GM18858 (cell line): Measurements from ENCODE around the gene INPP4A.
A peak's percentile ranks its signal among the peaks of the same experiment; 100 is the strongest.

Experiments used
- ATAC-seq: cut with Tn5 transposase; IDR thresholded peaks from one replicate; pipeline ENCODE4 v1.9.1; 2021; ENCODE audit not compliant: unreplicated experiment

The INPP4A gene

DNA sequence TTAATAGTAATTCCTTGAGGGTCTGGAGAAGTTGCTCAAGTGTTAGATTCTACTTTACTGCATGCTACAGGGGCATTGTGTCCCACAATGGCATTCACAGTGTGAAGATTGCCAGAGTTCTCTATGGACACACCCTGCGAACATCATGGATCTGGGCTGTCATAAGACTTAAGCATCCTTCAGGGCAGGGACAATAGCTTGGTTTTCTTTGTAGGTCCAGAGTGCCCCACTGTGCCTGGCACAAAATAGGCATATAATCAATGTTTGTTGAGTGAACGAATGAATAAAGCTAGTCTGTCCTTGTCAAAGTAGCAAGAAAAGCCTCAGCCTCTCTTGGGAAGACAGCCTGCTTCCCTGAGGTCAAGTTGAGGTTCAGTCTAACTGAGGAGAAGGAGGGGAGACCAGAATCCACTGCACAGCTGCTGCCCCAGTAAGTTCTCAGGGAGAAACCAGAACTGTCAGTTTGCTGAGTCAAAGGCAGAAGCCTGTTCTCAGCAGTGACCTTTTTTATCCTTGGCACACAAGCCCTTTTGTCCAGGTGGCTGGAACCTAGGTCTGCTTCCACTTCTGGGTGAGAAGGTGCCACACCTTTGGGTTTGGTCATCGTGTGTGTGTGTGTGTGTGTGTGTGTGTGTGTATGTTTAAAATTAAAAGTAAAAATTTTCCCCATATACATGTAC, 15.0 kb downstream of the INPP4A start:
- no peak for ATAC-seq

DNA sequence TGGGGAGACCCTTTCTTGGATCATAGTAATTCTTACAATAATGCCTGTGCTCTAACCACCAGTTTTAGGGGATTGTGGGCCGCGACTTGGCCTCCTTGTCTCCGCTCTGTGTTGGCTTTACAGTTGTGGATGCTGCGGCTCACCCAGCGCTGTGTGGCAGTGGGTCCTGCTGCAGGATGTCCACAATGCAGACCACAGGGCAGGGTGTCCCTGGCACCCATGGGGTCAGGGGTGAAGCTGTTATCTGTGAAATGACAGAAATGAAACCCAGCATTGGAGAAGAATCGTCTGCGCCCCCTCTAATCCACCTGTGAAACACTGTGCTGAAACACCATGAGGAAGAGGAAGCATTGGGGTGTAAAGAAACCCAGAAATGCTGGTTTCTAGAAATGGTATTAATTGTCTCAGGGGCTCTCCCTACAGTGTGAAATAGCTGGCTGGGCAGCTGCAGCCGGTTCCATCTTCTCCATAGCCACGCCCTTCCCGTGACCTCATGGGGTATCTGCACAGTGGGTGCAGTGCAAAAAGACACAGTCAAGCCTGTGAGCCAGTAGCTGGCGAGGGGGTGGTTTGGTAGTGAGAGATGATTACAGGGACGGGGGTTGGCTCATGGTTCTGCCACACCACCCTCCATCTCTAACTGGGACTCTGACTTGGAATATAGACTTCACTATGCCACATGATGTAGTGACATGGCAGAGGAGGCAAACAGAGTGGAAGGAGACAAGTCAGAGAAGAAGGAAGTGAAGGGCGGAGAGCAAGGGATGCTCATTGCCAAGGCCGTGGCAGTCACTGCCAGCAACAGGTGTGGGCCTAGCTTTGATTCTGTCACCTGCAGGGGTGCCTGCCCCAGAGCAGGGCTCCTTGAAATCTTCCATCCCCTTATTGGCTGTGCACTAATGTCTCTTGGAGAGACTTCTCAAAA, 16.2 kb downstream of the INPP4A start:
- peak; percentile 56 for ATAC-seq

DNA sequence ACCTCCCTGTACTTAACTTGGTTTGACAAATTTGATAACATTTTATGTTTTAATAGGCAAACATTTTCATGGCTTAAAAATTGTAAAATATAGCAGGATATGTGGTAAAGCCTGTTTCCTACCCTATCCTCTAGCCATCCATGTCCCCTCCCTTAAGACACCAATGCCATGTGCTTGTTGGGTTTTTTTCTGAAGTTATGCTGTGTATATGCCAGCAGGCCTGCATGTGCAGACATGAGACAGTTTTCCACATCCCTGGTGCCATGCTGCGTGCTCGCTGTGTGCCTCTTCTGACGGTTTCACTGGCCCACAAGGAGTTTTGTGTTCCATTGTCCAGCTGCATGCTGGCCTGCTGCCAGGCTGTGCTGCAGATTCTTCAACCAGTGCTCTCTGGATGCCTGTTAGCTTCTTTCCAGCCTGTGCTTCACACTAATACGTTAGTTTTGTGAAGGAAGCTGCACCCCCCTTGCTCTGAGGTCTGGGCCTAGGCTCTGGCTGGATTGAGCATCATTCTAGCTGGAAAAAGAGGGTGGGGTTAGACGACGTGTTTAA, 16.9 kb downstream of the INPP4A start:
- no peak for ATAC-seq

DNA sequence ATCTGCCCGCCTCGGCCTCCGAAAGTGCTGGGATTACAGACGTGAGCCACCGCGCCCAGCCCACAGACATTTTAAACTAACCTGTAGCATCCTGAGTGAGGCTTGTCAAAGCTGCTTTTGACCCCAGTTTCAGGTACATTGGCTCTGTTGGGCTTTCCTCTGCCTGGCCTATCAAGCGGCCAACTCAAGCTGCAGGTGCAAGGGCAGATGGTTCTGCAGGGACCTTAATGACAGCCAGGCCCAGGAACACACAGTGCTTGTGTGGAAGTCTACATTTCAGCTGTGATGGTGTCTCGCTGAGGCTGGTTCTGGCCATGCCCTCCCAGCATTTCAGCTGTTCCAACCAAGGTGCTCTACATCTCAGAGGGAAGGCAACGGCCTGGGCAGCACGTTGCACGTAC, 18.4 kb downstream of the INPP4A start:
- ATAC-seq, result no peak

DNA sequence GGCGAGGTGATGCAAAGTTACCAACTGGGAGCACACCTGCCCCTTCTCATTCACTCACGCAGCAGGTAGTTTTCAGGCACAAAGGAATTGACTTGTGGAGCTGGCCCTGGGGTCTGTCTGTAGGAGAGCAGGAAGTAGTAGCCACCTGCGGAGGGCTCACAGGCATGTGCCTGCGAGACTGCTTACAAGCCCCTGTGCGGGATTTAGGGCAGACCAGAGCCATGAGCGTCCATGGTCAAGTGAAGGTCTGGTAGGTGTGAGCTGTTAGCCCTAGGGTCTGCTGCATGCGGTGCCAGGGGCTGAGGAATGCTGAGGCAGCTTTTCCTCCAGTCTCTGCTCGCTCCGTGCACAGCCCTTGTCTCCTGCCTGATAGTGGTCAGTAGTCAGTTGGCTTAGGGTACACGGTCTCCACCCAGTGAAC, 18.9 kb downstream of the INPP4A start:
- ATAC-seq, result no peak

DNA sequence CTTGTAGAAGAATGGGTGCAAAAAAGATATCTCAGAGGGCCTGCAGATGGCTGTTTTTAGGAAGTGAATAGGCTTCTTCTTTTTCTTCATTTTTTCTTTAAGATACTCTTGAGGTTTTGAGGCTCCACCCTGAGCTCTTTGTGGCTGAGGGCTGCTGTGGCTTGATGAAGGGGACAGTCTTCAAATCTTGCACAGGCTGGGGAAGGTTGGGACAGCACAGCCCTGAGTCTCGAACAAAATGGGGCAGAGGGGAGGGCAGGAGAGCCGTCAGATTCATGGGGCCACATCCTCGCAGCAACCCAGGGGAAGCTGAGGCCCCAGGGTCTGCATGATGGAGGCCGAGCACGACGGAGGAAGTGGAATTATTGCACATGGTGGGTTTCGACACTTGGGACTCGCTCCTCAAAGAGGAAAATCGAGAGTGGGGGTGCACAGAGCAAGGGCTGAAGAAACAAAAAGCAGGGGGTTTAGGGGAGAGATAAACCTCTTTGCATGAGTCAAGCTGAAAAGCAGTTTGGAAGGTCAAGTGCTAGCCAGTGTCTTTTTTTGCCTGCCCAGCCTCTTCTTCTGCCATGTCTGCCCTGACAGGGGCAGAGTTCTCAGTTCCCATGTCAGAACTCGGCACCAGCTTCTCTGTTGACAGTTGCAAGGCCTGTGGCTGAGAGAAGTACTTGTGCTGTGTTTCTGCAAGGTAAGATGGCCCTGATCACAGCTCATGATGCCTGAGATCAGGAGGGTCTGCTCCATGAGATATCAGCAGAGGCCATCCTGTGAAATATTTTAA, 19.5 kb downstream of the INPP4A start:
- no peak for ATAC-seq

DNA sequence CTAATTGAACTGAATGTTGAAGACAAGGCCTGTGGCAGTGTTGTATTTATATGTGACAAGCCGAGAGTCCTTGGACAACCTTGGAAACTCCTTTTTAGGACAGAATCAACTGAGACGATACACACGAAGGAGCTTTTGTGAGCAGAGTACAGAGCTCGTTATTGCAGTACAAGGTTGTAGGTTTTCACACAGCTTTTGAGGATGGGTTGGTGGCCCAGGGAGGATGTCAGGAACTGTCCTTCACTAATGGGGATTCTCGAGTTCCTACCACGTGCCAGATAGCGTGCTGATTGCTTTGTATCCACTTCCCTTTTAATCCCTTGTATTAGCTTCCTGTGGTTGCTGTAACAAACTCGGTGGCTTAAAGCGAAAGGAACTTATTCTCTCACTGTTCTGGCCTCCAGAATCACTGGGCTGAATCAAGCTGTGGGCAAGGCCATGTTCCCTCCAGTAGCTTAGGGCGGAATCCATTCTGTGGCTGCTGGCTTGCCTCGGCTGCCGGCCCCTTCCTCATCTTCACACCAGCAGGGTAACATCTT, 20.2 kb downstream of the INPP4A start:
- peak; percentile 38 for ATAC-seq

DNA sequence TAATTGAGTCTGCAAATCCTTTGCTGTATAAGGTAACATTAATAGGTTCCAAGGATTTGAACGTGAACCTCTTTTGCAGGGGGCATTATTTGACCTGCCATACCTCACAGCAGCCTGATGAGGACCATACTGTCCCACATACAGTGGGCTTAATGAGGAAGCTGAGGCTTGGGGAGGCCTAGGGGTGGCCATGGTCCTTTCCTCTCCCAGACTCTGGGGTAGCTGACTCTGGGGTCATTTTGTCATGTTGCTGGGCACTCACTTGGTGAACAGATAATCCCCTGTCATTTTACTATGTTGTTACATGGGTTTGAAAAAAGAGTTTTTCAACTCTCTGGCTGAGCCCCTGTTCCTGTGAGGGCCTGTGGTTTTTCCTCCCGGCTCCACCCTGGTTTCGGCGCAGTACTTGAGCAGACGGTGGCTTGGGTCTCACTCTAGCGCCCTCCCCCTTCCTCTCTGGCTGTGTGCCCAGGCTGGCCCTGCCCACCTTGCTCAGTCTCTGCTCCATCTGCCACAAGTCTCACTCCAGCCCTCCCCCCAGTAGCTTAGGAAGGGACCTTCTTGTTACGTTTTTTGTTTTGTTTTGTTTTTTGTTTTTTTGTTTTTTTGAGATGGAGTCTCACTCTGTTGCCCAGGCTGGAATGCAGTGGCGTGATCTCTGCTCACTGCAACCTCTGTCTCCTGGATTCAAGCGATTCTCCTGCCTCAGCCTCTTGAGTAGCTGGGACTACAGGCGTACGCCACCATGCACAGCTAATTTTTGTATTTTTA, 21.0 kb downstream of the INPP4A start:
- ATAC-seq, result no peak

DNA sequence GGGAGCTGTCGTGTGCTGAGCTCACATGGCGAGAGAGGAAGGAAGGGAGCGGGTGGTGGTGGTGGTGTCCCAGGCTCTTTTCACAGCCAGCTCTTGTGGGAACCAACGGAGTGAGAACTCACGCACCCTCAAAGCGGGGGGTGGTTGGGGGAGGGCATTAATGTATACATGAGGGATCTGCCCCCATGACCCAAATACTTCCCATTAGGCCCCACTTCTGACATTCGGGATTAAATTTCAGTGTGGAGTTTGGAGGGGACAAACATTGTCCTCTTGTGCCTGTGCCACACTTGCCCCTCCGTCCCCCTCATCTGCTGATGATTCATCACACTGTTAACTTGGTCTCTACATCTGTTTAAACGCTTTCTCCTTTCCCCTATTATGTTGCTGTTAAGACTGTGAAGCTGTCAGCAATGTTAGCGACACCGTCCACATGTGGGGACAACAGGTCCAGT, 22.5 kb downstream of the INPP4A start:
- ATAC-seq, result no peak

DNA sequence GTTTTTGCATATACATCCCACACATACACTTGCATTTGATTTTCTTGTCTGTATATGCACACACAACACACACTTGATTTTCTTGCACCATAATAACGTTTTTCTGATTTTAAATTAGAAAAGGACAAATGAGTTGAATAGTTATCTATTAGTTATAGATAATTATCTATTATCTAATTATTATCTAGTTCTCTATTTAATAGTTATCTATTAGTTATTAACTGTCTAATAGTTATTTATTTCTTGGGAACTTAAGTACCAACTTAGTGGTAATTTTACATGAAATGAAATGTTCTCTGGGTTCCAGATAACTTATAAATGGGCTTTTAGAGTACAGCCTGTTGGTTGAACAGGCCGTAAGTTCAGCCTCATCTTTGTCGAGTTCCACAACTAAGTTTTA, 23.0 kb downstream of the INPP4A start:
- no peak for ATAC-seq

DNA sequence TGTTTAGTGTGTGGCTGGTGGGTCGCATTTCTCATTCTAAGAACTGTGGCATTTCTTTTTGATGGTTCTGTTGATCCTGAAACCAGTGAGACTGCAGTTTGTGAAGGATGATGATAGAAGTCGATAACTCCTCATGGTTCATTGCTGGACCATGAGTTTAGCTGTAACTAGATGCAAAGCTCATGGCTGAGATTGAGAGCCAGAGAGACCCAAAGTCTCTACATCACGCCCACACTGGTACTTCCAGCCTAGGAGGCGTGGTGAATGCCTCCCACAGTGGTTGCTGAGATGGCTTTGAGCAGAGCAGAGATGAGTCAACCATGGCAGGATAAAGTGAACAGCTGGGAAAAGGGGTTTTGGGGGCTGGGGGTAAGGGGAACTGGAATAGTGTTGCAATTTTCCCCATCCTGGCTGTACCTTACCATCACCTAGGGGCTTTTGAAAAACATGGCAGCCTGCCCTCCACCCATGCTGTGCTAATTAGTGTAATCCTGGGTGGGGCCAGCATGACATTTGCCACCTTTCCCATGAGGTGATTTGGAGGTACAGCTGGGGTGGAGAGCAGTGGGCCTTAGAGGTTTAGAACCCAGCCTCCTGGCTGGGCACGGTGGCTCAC, 24.1 kb downstream of the INPP4A start:
- peak; percentile 49 for ATAC-seq

DNA sequence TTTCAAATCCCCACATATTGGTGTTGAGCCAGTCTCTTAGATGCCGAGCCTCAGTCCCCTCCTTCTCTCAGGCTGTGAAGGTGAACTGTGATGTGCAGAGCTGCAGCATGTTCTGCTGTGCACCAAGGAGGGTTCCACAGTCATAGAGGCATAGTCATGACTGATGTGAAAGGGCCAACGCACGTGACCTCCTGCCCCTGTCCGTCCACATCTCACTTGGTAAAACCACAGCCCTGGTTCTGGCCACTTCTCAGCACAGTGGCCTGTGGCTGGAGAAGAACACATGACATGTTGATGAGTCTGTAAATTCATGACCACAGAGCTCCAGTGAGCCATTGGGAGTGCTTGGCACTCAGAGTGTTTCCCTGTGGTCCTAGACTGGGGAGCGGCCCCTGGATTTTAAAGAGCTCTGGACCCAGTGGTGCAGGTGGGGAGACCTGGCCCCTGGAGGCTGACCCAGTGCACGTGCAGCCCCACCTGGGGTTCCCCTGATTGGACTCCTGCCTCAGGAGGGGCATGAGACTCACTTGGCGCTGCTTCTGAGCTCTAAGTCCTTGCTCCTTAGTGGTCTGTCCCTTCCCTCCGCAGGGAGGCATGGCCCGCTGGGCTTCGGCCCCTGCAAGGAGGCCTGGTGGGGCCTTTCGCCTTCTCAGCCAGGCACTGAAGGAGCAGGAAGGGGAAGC, 25.3 kb downstream of the INPP4A start:
- ATAC-seq, result no peak

DNA sequence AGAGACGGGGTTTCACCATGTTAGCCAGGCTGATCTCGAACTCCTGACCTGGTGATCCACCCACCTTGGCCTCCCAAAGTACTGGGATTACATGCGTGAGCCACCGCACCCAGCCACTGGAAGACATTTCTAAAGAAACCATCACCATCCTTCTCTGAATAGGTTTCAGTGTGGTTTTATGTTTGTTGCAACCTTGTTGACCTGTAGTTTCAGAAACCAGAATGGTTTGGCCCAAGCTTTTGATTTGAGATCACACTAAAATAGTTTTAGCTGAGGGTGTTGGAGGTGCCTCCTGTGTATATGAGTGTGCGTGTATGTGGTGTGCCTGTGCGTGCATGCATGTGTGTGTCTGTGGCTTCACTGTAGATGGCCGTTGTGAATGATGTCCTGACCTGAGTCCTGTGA, 26.2 kb downstream of the INPP4A start:
- no peak for ATAC-seq

DNA sequence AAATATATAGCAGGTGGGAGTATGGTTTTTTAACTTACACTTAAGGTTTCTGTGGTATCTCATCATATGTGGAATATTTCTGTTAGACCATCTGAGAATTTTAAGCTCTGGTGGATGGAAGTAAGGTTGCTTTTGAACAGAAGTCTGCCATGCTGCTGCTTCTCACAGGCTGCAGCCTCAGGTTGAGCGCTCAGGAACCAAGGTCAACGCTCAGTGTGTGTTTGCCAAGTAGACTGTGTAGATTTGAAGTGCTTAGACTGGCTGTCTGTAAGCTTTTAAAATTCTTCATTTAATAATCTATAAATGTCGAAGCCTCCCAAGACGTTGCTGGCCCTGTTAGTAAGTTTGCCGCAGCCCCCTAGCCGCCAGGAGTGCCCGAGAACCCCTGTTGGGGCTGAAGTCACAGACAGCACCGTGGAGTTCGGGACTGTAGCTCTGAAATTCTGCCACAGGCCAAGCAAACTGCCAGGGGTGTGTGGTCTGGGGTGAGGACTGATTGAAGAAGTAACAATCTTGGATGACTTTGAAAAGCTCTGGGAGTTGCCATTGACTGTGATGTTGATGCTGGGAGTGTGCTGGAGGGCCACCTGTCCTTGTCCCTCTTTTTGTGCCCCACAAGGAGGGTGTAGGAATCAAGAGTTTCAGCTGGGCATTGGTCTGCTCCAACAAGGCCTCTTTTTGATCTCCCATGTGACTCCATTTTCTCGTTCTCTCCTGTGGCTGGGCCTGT, 26.9 kb downstream of the INPP4A start:
- ATAC-seq, result no peak

DNA sequence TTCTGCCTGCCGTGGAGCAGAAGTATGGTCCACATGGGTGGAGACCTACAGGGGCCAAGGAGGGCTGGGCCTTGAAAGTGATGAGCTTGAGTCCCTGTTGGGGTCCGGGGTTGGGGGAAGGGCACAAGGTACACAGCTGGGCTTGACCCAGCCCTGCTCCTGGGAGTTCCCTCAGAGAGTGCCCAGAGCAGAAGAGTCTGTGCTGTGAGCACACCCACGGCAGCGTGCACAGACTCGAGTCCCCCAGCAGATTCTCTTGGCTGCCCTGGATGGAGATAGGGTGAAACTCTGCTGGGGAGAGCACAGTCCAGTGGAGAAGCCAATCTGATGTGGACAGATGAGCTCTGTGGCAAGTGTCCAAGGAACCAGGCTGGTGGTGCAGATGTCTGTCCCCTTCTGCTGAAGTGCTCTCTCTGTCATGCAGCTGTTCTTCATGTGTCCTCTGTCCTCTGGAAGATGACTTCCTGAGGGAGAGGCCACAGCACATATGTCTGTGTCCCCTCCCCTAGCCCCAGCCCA, 27.5 kb downstream of the INPP4A start:
- ATAC-seq, result no peak

DNA sequence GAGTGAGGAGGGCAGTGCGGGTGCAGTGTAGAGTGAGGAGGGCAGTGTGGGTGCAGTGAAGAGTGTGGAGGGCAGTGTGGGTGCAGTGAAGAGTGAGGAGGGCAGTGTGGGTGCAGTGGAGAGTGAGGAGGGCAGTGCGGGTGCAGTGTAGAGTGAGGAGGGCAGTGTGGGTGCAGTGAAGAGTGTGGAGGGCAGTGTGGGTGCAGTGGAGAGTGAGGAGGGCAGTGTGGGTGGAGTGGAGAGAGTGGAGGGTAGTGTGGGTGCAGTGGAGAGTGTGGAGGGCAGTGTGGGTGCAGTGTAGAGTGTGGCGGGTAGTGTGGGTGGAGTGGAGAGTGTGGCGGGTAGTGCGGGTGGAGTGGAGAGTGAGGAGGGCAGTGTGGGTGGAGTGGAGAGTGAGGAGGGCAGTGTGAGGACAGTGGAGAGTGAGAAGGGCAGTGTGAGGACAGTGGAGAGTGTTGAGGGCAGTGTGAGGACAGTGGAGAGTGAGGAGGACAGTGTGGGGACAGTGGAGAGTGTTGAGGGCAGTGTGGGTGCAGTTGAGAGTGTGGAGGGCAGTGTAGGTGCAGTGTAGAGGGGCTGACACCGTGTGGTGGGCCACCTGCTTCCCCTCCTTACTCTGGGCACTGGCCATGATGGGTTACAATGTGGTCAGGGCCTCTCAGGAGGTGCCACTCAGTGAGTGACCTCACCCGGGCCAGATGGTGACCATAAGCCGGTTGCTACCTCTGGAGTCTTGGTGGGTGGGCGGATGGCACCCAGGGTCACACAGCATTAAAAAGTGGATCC, 28.5 kb downstream of the INPP4A start:
- no peak for ATAC-seq

DNA sequence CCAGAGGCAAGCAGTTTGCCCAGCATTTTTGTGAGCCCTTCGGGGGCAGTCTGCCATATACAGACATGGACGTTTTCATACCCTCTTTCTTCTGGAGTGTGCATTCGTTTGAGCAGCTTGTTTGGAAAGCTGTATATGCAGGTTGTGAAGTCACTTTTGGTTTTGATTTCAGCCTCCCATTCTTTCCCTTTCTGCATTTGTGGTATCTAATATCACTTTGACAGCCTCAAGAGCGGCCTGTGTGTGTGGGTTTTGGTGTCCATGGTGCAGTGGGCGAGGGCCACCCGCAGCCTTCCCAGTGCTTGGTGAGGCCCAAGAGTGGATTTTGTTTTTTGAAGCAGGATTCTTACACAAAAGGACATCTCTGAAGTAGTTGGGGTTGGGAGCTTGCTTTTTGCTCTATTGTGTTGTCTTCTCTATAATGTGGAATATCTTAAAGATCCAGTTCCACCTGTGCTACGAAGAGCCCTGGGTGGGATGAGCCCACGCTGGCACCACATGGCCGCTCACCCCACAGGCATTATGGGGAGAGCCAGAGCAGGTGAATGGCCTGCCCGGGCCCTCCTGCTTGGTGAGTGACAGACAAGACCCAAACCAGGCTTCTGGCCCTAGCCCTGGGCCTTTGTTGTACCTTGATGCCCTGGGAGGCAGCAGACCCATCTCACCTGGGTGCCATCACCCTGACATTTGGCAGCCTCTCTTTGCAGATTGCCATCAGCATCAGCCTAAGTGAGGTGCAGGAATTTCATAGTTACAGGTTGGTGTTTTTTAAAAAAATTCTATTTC, 29.5 kb downstream of the INPP4A start:
- ATAC-seq, result no peak
